ENCODE measurements around the gene YIPF2.
"Not testable (repeated sequence)": the region's sequence is repeated elsewhere in the genome, so short reads cannot be mapped to it uniquely, and the experiment has no call there.

Gene YIPF2

GRCh38 chr19:10928563-10929401, at the start of gene YIPF2, which contains the start of gene TIMM29:
Gene YIPF2 (minus strand): TSS chr19:10928639. CDS start chr19:10928410, 229 bp downstream.
Gene TIMM29 (plus strand): TSS chr19:10928811. CDS start chr19:10928823, 12 bp downstream.
- DNase-seq, result peak; percentile 97

- no peak for DNase-seq
Observed at GRCh38 chr19:10977742-10978092, 49.3 kb upstream of the YIPF2 start.

GRCh38 chr19:10976131-10976892, 47.9 kb upstream of the YIPF2 start:
- no peak for DNase-seq

- DNase-seq, result no peak
Observed at GRCh38 chr19:10975374-10976130, 47.1 kb upstream of the YIPF2 start.

GRCh38 chr19:10971107-10971726, 42.8 kb upstream of the YIPF2 start:
- no peak for DNase-seq

- DNase-seq, result no peak
Observed at GRCh38 chr19:10968527-10969135, 40.2 kb upstream of the YIPF2 start.

- no peak for DNase-seq
Observed at GRCh38 chr19:10966809-10967208, 38.4 kb upstream of the YIPF2 start.

GRCh38 chr19:10965398-10965797, 37.0 kb upstream of the YIPF2 start:
- DNase-seq, result no peak

- no peak for DNase-seq
Observed at GRCh38 chr19:10964903-10965302, 36.5 kb upstream of the YIPF2 start.

GRCh38 chr19:10963865-10964264, 35.4 kb upstream of the YIPF2 start:
- DNase-seq, result no peak

GRCh38 chr19:10962863-10963262, 34.4 kb upstream of the YIPF2 start:
- DNase-seq, result no peak

GRCh38 chr19:10961073-10961860, 32.8 kb upstream of the YIPF2 start:
- DNase-seq, result no peak

- DNase-seq, result peak; percentile 96
Observed at GRCh38 chr19:10960314-10961072, 32.1 kb upstream of the YIPF2 start, which contains the start of gene SMARCA4. Gene SMARCA4 (plus strand): TSS chr19:10961030. CDS start chr19:10984152, 23,122 bp downstream.

- not testable (repeated sequence) for DNase-seq
Observed at GRCh38 chr19:10959277-10959968, 31.0 kb upstream of the YIPF2 start.

- no peak for DNase-seq
Observed at GRCh38 chr19:10952809-10953208, 24.4 kb upstream of the YIPF2 start.

GRCh38 chr19:10946958-10947657, 18.7 kb upstream of the YIPF2 start:
- DNase-seq, result no peak

GRCh38 chr19:10945264-10945663, 16.8 kb upstream of the YIPF2 start:
- no peak for DNase-seq

GRCh38 chr19:10943412-10943811, 15.0 kb upstream of the YIPF2 start:
- DNase-seq, result not testable (repeated sequence)

GRCh38 chr19:10941649-10942048, 13.2 kb upstream of the YIPF2 start:
- DNase-seq, result not testable (repeated sequence)

All from CD4-positive, alpha-beta T cell treated with Interleukin-4 for 4 hours (primary cell).